ENCODE measurements around the gene PDGFA. TPM values are rescaled to one million over a fixed set of nuclear protein-coding genes. Genes with fewer than 3 reads are reported as not detected.

PDGFA gene
- total and polyA plus RNA-seq, 4 donors, result 21.8 to 40.6 (median 25.6) TPM

- no peak for TF ChIP-seq CTCF (IDR thresholded peaks at IDR 0.05; ENCODE audit: control extremely low read depth, extremely low read depth)
- no peak for DNase-seq
- Histone ChIP-seq H3K36me3 (ENCODE audit: control insufficient read depth in 4 of 4, insufficient read depth in 4 of 4, low read length in 4 of 4) (no peaks in the 10 kb centered on the region), H3K27ac (ENCODE audit: low read depth in 1 of 2, low read length in 1 of 2) (no peak overlapping the region), H3K9ac (ENCODE audit: insufficient read depth in 1 of 2, low read length in 2 of 2) (no peak overlapping the region), H3K27me3 (ENCODE audit: control insufficient read depth in 3 of 3, insufficient read depth in 3 of 3, low read length in 2 of 3) (peaks cover 0 to 13% (median 7%) of the 10 kb centered on the region in 3 donors), H3K4me3 (no peak overlapping the region), H3K4me1 (ENCODE audit: control insufficient read depth in 5 of 5, insufficient read depth in 5 of 5, low read length in 5 of 5) (peaks cover 0 to 25% (median 18%) of the 10 kb centered on the region in 5 donors), H3K9me3 (ENCODE audit: control insufficient read depth in 4 of 4, insufficient read depth in 3 of 4, low read length in 3 of 4) (peaks cover 0 to 4% (median 0%) of the 10 kb centered on the region in 4 donors)
- no peak for ATAC-seq (ENCODE audit: insufficient read depth, low FRiP score)
- WGBS, 2 donors, result 92 to 97% methylated on average over 53 to 56 of the region's 56 CpGs
Observed at GRCh38 chr7:454356-455109, 65.1 kb downstream of the PDGFA start.

- no peak for ATAC-seq (ENCODE audit: insufficient read depth, low FRiP score)
- Histone ChIP-seq H3K36me3 (ENCODE audit: control insufficient read depth in 4 of 4, insufficient read depth in 4 of 4, low read length in 4 of 4) (no peaks in the 10 kb centered on the region), H3K9me3 (ENCODE audit: control insufficient read depth in 4 of 4, insufficient read depth in 3 of 4, low read length in 3 of 4) (peaks cover 0 to 2% (median 0%) of the 10 kb centered on the region in 4 donors), H3K9ac (ENCODE audit: insufficient read depth in 1 of 2, low read length in 2 of 2) (no peak overlapping the region), H3K27me3 (ENCODE audit: control insufficient read depth in 3 of 3, insufficient read depth in 3 of 3, low read length in 2 of 3) (peaks cover 0 to 13% (median 7%) of the 10 kb centered on the region in 3 donors), H3K4me1 (ENCODE audit: control insufficient read depth in 5 of 5, insufficient read depth in 5 of 5, low read length in 5 of 5) (peaks cover 0 to 25% (median 18%) of the 10 kb centered on the region in 5 donors), H3K4me3 (no peak overlapping the region), H3K27ac (ENCODE audit: low read depth in 1 of 2, low read length in 1 of 2) (no peak overlapping the region)
- no peak for TF ChIP-seq CTCF (IDR thresholded peaks at IDR 0.05; ENCODE audit: control extremely low read depth, extremely low read depth)
- 89 to 93% methylated on average over 27 of the region's 27 CpGs for WGBS, 2 donors
- no peak for DNase-seq
Observed at GRCh38 chr7:453597-454306, 65.9 kb downstream of the PDGFA start.

- no peak overlapping the region for H3K4me3 ChIP-seq
- 44 to 58% methylated on average over 21 of the region's 21 CpGs for WGBS, 2 donors
Observed at GRCh38 chr7:452791-453455, 66.7 kb downstream of the PDGFA start.

More at GRCh38 chr7:452791-453455, 66.7 kb downstream of the PDGFA start:
- H3K9ac ChIP-seq (ENCODE audit: insufficient read depth in 1 of 2, low read length in 2 of 2), result no peak overlapping the region
- ATAC-seq (ENCODE audit: insufficient read depth, low FRiP score) (no peak), DNase-seq (no peak)
- no peaks in the 10 kb centered on the region for H3K36me3 ChIP-seq (ENCODE audit: control insufficient read depth in 4 of 4, insufficient read depth in 4 of 4, low read length in 4 of 4)
- no peak for TF ChIP-seq CTCF (IDR thresholded peaks at IDR 0.05; ENCODE audit: control extremely low read depth, extremely low read depth)
- peaks cover 0 to 2% (median 0%) of the 10 kb centered on the region in 4 donors for H3K9me3 ChIP-seq (ENCODE audit: control insufficient read depth in 4 of 4, insufficient read depth in 3 of 4, low read length in 3 of 4)
- H3K27ac ChIP-seq (ENCODE audit: low read depth in 1 of 2, low read length in 1 of 2), result no peak overlapping the region
- peaks cover 0 to 13% (median 7%) of the 10 kb centered on the region in 3 donors for H3K27me3 ChIP-seq (ENCODE audit: control insufficient read depth in 3 of 3, insufficient read depth in 3 of 3, low read length in 2 of 3)
- peaks cover 0 to 25% (median 18%) of the 10 kb centered on the region in 5 donors for H3K4me1 ChIP-seq (ENCODE audit: control insufficient read depth in 5 of 5, insufficient read depth in 5 of 5, low read length in 5 of 5)
